Measurements from ENCODE around the gene ABLIM2.

Gene ABLIM2
- total RNA-seq = 3.5 to 3.9 reads per million in 2 donors

DNA sequence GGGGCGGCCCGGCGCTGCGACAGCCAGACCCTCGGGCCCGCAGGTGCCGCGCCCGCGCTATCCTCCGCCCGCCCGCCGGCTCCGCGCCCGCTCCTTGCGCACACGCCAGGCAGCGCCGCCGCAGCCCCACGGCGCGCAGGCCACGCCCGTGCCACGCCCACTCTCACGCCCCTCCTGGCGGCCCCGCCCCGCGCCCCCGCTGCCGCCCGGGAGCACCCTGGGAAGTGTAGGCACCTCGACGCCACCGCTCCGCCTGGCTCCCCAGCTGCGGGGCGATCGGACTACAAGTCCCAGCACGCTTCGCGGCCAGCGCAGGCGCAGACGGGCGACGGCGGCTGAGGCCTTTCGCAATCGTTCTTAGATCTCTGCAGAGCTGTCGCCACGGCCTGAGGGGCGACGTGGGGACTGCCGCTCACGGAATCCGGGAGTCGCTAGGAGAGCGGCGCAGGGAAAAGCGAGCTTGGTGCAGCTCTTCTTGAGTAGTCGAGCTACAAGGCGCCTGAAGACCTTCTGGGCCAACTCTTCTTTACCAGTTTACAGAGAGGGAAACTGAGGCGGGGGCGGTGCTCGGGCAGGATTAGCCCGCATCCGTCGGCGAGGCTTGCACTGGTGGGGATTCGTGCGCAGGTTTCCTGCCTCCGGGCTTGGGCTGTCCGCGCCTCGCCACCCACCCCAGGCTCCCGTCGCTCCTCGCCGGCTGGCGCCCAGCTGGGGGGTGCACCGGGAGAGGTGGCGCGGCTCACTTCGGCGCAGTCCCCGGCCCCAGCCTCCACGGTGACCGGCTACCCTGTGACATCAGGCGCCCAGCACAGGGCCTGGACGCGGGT, at the start of gene ABLIM2:
ABLIM2 (minus strand) TSS at position 104 of the 827 bp plus-strand sequence. CDS start 124 bp downstream, outside the sequence.
- DNase-seq = peak; percentile 99

DNA sequence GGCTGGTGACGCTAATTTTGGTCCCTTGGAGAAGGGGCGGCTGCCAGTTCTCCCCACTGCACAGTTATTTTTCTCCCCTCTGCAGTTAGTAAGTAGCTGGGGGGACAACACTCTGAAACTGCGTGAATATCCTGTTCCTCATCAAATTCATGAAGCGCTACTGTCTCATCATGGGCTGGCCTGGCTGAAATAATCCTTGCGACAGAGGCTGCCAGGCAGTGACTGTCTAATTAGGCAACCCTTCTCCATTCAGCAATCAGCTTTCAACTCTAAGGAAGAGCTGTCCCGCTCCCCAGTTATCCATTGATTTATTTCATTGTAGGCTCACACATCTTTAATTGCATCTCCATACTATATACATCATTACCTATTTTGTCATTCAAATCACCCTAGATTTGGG, 48.7 kb upstream of the ABLIM2 start:
- no peak for DNase-seq

DNA sequence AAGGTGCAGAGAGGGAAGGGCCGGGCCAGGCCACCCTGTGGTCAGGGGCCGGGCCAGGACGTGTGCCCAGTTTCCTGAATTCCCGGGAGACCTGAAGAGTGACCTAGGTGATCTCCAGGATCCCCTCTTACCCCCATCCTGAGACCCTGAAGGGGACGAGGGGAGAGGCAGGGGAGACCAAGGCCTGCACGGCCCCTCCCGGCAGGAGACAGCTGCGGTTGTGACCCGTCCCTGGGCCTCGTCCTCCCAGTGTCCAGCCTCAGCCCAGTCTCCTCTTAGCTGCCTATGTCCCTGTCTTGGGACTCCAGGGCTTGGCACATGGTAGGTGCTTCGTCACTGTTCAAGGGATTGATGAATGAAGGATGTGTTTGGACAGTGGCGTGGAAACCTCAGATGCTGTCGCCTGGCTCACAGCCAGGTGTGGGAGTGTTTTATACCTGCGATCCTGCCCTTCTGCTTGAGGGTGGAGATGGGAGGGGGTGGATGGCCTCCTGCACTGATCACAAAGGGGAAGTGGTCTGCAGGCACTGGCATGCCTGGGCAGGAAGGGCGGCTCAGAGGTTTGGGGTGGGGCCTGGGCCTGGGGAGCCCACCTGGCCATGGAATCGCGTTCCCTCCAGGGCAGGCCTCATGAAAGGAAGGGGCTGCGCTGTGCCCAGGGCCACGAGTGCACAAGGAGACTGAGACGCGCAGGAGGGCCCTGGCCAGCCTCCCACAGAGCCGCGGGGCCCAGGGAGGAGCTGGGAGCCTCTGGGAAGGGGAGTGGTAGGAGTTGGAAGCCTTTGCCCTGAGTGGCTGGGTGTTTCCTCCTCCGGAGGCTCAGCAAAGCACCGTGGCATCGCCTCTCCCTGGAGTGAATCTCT, 47.4 kb upstream of the ABLIM2 start:
- no peak for DNase-seq

DNA sequence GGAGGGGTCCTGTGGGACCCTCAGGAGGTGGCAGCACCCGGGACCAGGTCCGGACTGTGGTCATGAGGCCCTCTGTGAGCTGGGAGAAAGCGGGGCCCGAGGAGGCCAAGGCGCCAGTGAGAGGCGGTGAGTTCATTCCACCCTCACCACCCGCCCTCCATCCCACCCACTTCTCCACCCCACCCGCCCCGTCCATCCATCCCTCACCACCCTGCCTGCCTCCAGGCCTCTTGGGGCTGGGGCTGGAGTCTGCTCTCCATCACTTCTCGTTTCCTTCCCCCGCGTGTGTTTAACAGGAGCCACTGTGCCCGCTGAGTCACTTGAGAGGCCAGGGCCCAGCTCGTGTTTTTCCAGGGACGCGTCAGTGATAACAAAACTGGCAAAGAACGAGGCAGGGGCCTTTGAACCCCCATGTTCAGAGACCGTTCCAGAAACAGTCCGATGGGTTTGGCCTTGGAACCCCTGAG, 46.7 kb upstream of the ABLIM2 start:
- DNase-seq = no peak

DNA sequence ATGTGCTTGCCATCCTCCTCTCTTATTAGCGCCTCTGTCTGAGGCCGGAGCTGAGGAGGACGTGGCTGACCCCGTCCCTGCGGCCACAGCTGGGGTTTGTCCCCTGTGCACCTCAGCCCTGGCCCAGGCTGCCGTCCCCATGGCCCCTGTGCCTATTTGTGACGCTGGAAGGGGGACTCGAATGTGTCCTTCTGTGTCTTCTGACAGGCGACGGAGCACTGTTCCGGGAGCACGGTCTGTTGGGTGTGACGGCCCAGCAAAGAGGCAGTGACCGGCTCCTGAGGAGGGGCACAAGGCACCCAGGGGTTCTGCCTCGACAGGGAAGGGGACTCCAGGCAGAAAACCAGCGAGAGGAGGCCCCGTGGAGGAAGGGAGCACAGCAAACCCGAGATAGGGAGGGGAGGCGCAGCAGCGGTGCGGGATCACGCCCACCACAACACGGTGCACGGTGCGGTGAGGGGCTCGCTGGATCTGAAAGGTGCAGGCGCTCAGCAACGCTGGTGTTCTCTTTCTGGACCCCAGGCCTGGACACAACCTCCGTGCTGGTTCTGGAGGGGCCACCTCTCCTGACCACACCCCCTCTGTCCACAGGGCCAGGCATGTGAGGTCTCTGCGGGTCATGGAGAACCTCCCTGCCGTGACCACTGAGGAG, 46.1 kb upstream of the ABLIM2 start:
- no peak for DNase-seq

DNA sequence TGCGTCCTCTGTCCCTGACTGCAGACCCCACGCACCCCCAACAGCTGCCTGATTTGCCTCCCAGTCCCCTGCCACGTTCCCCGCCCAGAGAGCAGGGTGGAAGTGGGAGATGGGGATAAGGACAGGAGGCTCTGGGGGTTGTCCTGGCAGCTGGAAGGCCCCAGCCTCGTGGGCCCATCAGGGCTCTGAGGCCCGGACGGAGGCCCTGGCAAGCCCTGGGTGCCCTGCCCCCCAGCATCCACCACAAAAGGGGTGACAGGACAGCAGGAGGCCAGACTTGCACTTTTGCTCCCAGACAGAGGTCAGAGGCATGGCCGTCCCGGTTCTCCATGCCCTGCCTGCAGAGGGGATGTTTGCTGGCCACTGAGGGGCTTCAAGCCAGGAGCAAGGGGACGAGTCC, 45.2 kb upstream of the ABLIM2 start:
- DNase-seq = no peak

DNA sequence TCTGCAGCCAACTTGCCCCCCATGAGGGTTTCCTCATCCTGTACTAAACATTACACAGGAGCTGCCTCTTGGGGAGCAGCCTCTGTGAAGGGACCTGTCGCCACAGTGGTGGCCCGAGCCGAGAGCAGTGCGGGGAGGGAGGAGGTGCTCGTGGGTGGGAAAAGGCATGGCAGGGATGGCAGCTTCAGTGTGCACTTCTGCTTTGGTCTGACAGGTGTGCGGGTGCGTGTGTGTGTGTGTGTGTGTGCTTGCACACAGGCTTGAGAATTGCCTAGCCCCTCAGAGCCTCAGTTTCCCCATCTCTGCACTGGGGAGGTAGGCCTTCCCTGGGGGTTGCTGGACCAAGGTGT, 44.4 kb upstream of the ABLIM2 start:
- DNase-seq = no peak

DNA sequence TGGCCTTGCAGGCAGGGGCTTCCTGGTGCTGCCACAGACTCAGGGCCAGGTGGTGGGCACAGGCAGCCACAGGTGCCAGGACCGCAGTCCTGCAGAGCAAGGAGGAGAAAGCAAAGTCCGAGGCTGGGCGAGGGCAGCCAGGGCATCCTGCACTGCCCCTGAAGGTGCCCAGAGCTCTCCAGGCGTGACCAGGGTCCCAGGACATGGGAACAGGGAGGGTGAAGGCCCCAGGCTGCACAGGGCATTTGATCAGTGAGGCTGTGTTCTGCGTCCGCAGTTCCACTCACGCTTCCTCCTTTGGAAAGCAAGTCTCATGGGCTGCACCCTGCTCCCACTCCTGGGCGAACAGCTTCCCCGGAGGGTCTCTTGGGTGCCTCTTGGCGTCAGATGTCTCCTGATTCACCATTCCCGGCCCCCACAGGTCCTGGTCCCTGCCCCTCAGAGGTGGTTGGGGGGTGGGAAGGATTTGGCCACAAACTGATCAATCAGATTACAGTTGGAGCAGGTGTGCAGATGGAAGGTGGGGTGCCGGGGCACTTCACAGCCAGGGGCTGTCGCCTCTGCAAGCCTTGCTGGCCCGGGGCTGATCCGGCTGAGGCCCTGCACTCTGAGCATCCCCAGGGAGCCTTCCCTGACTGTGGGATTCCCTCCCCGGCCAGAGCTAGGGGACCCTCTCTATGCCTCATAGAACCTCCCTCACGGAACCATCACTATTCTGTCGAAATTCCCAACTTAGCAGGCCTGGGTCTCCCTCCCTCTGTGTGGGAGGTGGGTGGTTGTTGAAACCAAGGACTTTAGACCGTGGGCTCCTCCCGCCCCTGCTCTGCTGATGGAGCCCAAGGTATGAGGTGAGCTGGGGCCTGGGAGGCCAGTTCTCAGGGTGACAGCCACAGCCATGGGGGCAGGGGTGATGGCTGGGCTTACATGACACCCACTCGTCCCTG, 43.8 kb upstream of the ABLIM2 start:
- DNase-seq = no peak

DNA sequence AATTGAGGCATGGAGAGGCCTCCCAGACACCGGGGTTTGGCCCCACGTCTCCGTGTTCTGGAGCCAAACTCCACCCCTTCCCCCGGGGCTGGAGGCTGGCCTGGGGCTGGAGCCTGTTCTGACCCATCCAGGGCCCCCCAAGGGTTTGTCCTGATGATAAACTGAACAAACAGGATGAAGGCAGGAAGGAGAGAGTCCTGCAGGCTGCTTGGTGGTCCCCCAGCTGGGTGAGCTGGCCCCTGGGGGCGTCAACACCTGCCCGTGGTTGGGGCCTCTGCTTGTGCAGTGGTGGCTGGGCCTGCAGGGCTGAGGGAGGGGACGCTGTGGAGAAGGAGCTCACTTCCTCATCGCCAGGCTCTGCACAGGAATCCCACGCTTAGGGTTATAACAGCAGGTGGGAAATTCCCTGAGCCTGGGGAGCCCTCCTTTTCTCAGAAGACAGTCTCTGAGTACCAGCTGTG, 42.7 kb upstream of the ABLIM2 start:
- no peak for DNase-seq

DNA sequence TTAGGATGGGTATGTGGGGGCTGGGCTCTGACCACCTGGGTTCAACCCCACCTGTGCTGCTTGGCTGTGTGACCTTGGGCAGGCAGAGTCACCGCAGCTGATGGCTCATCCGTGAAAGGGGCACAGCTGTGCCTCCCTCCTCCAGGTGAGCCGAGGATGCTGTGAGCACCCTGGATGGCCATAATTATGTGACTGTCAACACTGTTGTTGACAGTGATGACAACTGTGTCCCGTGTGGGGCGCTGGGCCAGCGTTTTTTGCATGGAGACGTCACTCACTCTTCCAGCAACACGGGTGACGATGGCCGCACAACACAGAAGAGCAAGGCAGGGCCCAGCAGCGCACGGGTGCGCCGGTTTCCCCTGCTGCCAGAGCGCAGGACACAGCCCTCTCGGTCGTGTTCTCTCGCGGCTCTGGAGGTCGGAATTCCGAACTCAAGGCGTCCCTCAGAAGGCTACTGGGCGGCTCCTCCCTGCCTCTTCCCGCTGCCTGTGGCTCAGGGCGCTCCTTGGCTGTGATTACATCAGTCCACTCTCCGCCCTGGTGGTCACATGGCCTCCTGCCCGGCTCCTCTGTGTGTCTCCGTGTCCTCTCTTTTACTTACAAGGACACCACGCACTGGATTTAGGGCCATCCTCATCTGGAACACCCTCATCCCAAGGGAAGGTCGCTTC, 41.8 kb upstream of the ABLIM2 start:
- DNase-seq = no peak

DNA sequence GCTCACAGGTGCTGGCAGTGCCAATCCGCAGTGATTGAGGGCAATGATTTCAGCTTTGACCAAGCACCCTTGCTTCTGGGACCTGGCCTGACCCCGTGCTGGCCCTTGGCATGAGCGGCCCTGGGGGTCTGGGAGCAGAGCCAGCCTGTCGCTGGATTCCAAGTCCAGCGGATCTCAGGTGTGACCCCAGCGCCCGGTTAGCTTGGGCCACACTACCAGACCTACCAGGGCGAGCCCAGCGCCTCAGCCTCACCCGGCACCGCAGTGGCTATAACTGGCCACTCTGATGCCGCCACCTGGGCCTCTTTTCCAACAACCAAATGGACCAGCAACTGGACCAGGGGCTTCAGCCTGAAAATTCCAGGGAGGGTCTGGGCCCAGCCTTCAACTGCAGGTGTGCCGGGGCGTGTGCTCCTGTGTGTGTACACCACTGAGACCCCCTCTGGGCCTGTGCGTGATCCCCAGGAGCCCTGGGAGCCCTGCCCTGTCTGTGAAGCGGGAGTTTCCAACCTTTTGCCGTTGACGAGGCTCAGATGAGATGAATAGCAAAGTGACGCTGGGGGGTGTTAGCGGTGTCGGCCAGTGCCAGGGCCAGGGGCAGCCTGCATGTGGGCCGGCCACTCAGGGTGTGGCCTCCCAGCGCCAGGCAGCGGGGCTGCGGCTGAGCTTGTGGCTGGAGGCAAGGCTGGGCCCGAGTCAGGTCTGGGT, 41.1 kb upstream of the ABLIM2 start:
- DNase-seq = no peak

DNA sequence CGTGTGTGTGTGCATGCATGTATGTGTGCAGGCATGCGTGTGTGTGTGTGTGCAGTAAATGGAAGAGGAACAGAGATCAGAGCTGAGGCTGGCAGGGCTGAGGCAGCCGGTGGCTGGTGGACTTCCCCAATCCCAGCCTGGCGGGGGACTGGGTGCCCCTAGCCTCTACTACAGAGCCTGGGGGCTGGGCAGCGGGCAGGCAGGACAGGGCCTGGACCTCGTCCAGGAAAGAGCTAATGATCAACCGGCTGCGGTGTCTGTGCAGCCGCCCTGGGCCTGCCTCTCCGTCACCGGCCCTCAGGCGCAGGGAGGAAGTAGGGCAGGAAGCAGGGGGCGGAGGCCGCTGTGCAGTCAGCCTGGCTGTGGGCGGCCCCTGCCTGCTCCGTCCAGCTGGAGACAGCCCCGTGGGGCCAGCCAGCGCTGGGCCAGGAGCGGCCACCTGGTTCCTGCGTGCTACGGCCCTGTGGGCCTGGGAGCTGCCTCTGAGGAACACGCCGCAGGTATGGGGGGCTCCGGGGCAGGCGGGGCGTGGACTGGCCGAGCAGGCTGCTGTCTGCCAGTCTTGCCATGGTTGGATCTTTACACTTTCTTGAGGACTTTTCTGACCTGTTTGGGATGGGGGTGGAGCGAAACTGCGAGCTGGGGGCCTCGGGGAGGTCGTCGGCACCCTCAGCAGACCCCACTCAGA, 40.4 kb upstream of the ABLIM2 start, which contains the start of gene SH3TC1:
SH3TC1 (plus strand) TSS at position 385 of the 688 bp plus-strand sequence. CDS start 5,905 bp downstream, outside the sequence.
- peak; percentile 33 for DNase-seq

DNA sequence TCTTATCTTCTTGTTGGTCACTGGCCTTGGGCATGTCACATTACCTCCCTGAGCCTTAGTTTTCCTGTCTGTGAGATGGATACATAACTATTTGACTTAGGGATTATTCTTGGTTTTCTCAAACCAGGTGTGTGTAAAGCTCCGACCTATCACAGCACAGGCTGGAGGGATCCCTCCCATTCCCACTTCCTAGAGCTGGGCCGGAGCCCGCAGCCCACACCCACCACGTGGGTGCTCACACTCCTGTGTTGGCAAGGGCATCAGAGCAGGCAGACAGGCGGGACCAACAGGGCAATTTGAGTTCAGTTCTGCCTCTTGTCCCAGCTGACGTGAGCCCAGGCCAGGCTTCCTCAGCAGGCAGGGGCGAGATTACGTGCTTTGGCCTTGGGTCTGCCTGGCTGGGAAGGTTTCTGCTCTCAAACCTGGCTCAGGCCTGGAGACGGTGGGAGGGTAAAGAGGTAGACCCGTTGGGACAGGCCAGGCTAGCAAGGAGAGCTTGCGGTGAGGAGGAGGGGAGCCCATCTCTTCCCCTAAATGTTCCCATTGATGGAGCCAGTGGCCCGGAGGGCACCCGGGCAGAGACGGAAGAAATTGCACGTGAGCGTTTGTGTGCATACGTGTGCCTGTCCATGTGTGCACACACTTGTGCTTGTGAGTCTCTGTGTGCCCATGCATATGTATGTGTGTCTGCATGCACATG, 39.7 kb upstream of the ABLIM2 start:
- DNase-seq = no peak

DNA sequence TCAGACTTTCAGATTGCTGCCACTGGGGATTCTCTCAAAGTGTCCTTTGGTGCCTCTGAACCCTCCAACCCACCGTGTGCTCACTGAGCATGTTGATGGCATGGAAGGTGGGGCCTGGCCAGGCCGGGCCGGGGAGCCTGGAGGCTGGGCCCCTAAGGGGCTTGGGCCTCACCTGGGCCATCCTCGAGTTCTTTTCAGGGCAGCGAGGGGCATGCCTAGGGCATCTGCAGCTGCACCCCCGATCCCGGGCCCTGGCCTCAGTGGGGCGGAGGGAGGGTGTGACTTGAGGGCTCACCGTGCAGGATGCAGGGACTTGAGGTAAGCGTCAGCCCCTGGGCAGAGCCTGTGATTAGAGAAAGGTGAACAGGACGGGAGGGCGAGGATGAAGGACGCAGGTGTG, 38.9 kb upstream of the ABLIM2 start:
- no peak for DNase-seq

DNA sequence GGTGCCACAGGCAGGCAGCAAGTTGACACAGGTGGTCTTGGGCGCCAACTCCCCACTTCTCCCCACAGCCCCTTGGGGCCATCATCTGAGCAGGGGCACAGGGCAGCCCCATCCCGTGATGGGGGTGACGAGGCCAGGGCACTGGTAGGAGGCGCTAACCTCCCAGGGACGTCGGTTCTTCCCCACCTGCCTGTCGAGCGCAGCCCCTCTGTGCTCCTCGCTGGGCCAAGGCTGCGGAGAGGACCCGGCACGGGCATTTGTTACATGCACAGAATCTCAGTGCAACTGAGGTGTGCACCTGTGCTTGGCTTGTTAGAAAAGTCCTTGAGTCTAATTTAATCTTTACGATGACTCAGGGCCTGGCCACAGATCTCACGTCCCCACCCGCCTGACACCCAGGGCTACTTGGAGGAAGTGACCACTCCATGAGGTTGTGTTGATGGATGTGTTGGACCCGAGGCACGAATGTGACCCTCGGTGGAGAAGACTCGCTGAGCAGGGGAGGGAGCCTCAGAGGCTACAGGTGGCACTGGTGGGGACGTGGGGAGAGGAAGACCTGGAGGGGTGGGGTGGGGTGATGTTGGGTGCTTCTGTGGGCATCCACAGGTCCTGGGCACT, 37.3 kb upstream of the ABLIM2 start:
- no peak for DNase-seq

DNA sequence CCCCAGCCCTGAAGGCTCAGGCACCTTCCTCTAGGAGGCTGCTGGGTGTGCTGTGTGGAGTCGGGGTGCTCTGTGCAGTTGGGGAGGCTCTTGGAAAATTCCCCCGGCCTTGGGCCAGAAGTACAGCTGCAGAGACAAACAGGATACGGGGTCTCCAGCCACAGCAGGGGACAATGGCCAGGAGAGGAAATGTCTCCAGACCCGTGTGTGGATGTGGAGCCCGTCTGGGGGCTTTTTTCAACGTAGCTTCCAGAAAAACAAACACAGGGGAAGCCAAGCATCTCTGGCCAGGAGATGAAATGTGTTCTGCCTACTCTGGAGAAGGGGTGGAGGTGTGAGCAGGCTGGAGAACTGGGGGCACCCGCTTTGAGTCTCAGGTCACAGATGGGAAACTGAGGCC, 36.8 kb upstream of the ABLIM2 start:
- DNase-seq = no peak

DNA sequence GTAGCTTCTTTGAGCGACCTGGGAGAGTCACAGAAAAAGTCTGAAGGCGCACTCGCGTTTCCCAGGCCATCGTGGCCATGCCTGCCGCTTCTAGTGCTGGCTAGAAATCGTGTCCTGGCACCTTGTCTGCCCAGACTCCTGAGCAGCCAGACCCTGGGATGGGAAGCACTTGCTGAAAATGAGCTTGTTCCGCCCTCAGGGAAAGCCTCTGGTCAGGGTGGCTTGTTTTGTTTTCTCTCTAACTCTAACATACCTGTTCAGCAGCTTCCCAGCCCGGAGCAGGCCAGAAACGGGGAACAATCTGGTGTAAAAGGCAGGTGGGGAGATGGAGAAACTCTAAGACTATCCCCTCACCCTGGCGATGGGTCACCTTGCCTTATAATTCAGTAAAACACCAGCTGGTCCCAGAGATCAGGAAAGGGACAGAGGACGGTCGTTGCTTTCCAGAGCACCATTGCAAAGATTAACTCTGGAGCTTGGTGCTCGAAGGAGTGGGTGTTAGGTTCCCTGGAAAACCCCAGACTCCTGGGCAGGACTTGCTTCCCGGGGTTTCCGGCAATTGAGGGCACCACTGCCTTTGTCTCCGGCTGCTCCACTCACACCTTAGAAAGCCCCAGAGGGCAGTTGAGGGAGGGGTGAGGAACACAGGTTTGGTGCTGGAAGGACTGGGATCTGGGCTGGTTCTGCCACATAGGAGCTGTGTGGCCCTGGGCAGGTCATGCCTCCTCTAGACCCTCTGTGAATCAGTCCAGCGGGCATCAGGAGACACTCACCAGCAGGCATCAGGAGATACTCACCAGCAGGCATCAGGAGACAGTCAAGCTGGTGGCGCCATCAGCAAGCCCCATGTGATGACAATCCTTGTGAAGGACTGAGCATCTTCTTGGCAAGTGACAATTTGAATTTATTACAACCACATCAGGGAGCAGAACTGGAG, 36.0 kb upstream of the ABLIM2 start:
- no peak for DNase-seq

Measured in activated gamma-delta T cell (primary cell).